ENCODE data around the gene LMF1. TPM values are rescaled to one million over a fixed set of nuclear protein-coding genes. Genes with fewer than 3 reads are reported as not detected.
"Not testable (repeated sequence)": the region's sequence is repeated elsewhere in the genome, so short reads cannot be mapped to it uniquely, and the experiment has no call there.

LMF1 gene
- total and polyA plus RNA-seq, 2 experiments from 2014 or later = 18.8 to 41.6 TPM

DNA sequence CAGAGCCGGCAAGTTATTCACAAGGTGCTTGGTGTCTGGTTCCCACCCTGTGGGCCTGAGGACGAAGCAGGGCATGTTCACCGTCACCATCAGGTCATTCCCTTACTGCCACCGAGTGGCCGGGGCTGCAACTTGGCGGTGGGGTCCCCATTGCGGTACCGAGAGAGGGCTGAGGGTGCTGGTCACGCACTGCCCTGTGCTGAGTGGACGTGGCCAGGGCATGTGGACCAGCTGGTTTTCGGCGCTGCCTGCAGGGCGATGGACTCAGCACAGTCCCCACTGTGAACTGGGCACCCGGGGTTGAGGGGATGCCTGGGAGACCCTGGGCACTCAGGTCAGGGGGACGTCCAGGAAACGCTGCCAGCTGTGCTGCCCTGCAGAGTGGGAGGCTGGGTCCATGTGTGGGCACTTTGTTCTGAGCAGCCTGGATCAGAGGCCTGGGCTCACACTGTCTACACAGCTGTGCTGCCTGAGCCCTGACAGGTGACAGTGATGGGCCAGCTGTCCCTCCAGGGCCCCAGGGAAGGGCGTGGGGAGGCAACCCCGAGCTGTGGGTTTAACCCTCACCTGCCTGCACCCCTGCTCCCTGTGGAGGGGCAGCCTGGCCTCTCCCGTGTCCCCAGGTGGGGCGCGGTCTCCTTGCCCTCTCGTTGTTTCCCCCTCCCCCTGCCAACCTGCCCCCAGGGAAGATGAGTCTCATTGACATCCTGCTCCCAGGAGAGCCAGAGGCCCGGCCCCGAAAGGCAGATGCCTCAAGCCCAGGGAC lies 131.0 kb downstream of the LMF1 start:
- TF ChIP-seq, protein P1, sequence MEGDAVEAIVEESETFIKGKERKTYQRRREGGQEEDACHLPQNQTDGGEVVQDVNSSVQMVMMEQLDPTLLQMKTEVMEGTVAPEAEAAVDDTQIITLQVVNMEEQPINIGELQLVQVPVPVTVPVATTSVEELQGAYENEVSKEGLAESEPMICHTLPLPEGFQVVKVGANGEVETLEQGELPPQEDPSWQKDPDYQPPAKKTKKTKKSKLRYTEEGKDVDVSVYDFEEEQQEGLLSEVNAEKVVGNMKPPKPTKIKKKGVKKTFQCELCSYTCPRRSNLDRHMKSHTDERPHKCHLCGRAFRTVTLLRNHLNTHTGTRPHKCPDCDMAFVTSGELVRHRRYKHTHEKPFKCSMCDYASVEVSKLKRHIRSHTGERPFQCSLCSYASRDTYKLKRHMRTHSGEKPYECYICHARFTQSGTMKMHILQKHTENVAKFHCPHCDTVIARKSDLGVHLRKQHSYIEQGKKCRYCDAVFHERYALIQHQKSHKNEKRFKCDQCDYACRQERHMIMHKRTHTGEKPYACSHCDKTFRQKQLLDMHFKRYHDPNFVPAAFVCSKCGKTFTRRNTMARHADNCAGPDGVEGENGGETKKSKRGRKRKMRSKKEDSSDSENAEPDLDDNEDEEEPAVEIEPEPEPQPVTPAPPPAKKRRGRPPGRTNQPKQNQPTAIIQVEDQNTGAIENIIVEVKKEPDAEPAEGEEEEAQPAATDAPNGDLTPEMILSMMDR (IDR thresholded peaks at IDR 0.05; ENCODE audit: low read depth, low read length) = no peak

DNA sequence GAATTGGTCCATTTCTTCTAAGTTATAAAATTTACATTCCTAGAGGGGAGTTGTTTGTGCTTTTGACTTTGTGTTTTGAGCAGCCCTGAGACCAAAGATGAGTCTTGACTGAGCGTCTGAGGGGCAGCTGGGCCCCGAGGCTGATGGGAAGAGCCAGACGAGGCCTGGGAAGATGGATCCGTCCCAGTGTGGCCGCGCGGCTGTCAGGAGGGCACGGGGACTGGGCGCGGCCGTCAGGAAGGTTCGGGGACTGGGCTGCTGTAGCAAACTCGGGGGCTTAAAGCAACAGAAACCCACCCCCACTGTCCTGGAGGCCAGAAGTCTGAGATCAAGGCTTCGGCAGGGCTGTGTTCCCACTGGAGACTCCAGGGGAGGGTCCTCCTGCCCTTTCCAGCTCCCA lies 132.0 kb downstream of the LMF1 start:
- Histone ChIP-seq H3K4me3 (no peak overlapping the region), H3K9me3 (ENCODE audit: low read depth) (no peaks in the 10 kb centered on the region), H3K27me3 (no peaks in the 10 kb centered on the region), H3K36me3 (no peaks in the 10 kb centered on the region), H3K27ac (no peak overlapping the region), H3K4me1 (ENCODE audit: low read depth) (no peaks in the 10 kb centered on the region)
- no peak for DNase-seq (ENCODE audit: low read depth in 1 of 2, low spot score in 1 of 2)
- TF ChIP-seq, protein P1 (IDR thresholded peaks at IDR 0.05; ENCODE audit: low read depth, low read length) = no peak

More for the DNA sequence above, 131.0 kb downstream of the LMF1 start:
- DNase-seq (ENCODE audit: low read depth in 1 of 2, low spot score in 1 of 2) = no peak
- H3K9me3 ChIP-seq (ENCODE audit: low read depth) = no peaks in the 10 kb centered on the region
- no peak overlapping the region for H3K27ac ChIP-seq
- no peaks in the 10 kb centered on the region for H3K27me3 ChIP-seq
- no peak overlapping the region for H3K4me3 ChIP-seq
- H3K4me1 ChIP-seq (ENCODE audit: low read depth) = no peaks in the 10 kb centered on the region
- H3K36me3 ChIP-seq = no peaks in the 10 kb centered on the region

DNA sequence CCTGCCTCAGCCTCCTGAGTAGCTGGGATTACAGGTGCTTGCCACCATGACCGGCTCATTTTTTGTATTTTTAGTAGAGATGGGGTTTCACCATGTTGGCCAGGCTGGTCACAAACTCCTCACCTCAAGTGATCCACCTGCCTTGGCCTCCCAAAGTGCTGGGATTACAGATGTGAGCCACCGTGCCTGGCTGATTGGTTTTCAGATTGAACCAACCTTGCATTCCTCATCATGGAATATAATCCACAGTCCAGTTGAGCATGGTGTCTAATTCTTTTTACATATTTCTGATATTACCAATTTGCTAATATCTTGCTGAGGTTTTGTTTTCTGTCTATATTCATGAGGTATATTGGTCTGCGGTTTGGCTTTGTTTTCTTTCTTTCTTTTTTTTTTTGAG lies 134.0 kb downstream of the LMF1 start:
- not testable (repeated sequence) for H3K36me3 ChIP-seq; H3K4me1 ChIP-seq (ENCODE audit: low read depth); DNase-seq (ENCODE audit: low read depth in 1 of 2, low spot score in 1 of 2); H3K27ac ChIP-seq; H3K9me3 ChIP-seq (ENCODE audit: low read depth); H3K4me3 ChIP-seq; H3K27me3 ChIP-seq

DNA sequence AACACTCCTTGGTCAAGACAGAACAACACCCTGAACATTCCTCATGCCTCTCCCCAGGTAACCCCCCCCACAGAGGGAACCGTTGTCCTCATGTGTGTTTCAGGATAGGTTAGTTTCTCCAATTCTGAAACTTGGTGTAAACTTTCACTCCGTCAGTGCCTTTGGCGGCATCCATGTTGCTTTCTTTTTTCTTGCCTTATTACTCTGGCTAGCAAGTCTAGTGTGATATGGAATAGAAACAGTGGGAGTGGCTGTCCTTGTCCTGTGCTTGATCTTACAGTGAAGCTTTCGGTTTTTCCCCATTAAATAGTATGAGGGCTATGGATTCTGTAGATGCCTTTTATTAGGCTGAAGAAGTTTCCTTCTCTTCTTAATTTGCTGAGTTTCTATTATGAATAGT lies 134.6 kb downstream of the LMF1 start:
- DNase-seq (ENCODE audit: low read depth in 1 of 2, low spot score in 1 of 2) = no peak
- no peaks in the 10 kb centered on the region for H3K36me3 ChIP-seq
- no peaks in the 10 kb centered on the region for H3K9me3 ChIP-seq (ENCODE audit: low read depth)
- no peaks in the 10 kb centered on the region for H3K27me3 ChIP-seq
- no peak overlapping the region for H3K27ac ChIP-seq
- H3K4me1 ChIP-seq (ENCODE audit: low read depth) = no peaks in the 10 kb centered on the region
- H3K4me3 ChIP-seq = no peak overlapping the region
- TF ChIP-seq, protein P1 (IDR thresholded peaks at IDR 0.05; ENCODE audit: low read depth, low read length) = no peak

DNA sequence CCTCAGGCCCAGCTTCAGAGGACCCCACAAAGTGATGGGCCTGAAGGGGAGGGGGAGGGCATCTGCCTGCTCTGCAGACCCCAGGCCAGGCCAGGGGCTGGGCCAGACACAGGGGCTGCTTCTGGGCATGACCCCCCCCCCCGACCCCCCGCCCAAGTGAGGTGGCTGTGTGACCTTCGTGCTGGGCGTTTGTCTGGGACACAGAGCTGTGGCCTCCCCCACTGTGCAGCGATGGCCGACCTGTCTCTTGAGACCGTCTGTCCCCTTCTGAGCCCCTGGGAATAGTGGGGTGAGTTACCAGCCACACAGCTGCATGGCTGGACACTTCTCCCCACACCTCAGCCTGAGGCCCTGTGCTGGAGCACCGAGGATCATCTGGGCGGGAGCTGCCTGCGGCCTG lies 135.4 kb downstream of the LMF1 start:
- Histone ChIP-seq H3K27ac (no peak overlapping the region), H3K9me3 (ENCODE audit: low read depth) (no peaks in the 10 kb centered on the region), H3K4me3 (no peak overlapping the region), H3K27me3 (no peaks in the 10 kb centered on the region), H3K36me3 (no peaks in the 10 kb centered on the region), H3K4me1 (ENCODE audit: low read depth) (no peaks in the 10 kb centered on the region)
- no peak for DNase-seq (ENCODE audit: low read depth in 1 of 2, low spot score in 1 of 2)
- TF ChIP-seq, protein P1 (IDR thresholded peaks at IDR 0.05; ENCODE audit: low read depth, low read length) = no peak

DNA sequence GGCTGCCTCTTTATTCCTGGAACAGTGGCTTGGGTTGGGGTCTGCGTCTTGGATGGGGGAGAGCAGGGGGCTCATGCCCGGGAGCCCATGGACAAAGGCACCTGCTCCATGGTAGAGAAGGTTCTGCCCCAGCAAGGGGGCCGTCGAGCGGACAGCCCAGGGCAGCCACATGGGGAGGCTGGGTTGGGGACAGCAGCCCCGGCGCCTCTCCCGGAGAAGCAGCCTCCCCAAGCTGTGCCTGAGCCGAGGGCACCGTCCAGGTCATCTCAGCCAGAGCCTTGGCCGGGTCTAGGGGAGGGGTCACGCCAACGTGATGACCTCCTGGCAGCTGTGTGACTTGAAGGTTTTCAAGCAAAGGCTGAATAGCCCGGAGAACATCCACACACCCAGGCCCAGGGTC lies 137.4 kb downstream of the LMF1 start:
- Histone ChIP-seq H3K36me3 (no peaks in the 10 kb centered on the region), H3K27ac (no peak overlapping the region), H3K9me3 (ENCODE audit: low read depth) (no peaks in the 10 kb centered on the region), H3K27me3 (no peaks in the 10 kb centered on the region), H3K4me1 (ENCODE audit: low read depth) (no peaks in the 10 kb centered on the region), H3K4me3 (no peak overlapping the region)
- DNase-seq (ENCODE audit: low read depth in 1 of 2, low spot score in 1 of 2) = no peak
- TF ChIP-seq, protein P1 (IDR thresholded peaks at IDR 0.05; ENCODE audit: low read depth, low read length) = no peak
